K562 (cell line): Measurements from ENCODE around the gene TPGS2.

ENCODE experiments used
- CTCF ChIP-seq, 3 experiments: IDR thresholded peaks in 2 of 3; conservative IDR thresholded peaks in 1 of 3; 2 replicates each; pipeline ENCODE4 v1.5.1; 2011 to 2012; ENCODE audit warnings: low read length in 3 of 3, mild to moderate bottlenecking in 3 of 3, control low read depth in 2 of 3, improper control_type of control experiment in 1 of 3, inconsistent platforms in 1 of 3, low read depth in 1 of 3, mixed read lengths in 1 of 3, moderate library complexity in 1 of 3; ENCODE audit not compliant: insufficient read depth in 2 of 3
- GABPA ChIP-seq: fragments of 200-800 bp; sonication (Bioruptor generic); conservative IDR thresholded peaks from 2 replicates; pipeline ENCODE4 v1.6.1; 2016; ENCODE audit warnings: low read depth, missing genetic modification characterization, missing compliant biosample characterization
- NCOA1 ChIP-seq: fragments of 450-650 bp; IDR thresholded peaks from 2 replicates; pipeline ENCODE4 v1.6.1; 2016; ENCODE audit warnings: low read depth
- NR2C1 ChIP-seq, 2 experiments: fragments of 450-650 bp; IDR thresholded peaks; 2 replicates each; pipeline ENCODE4 v1.6.1; 2017; ENCODE audit warnings: mild to moderate bottlenecking in 2 of 2, antibody characterized with exemption in 1 of 2, inconsistent platforms in 1 of 2, missing compliant biosample characterization in 1 of 2, missing genetic modification characterization in 1 of 2
- RBFOX2 ChIP-seq: fragments of 200-400 bp; formaldehyde crosslinking; IDR thresholded peaks from 2 replicates; pipeline ENCODE4 v1.6.1; 2017; ENCODE audit warnings: low read depth, mild to moderate bottlenecking, low read length, moderate library complexity
- TAF15 ChIP-seq: fragments of 200-400 bp; formaldehyde crosslinking; IDR thresholded peaks from 2 replicates; pipeline ENCODE4 v1.6.1; 2017; ENCODE audit warnings: mild to moderate bottlenecking, low read depth, low read length, moderate library complexity
- TGIF2 ChIP-seq: sonication (generic); formaldehyde crosslinking; IDR thresholded peaks from 2 replicates; pipeline ENCODE4 v1.8.1; 2022; ENCODE audit warnings: mild to moderate bottlenecking, missing genetic modification reagents, moderate library complexity
- TF ChIP-seq, protein P1 (sequence below): sonication (generic); formaldehyde crosslinking; IDR thresholded peaks from 2 replicates; pipeline ENCODE4 v1.8.0; 2022; ENCODE audit warnings: mild to moderate bottlenecking, missing genetic modification reagents, borderline replicate concordance

DNA sequence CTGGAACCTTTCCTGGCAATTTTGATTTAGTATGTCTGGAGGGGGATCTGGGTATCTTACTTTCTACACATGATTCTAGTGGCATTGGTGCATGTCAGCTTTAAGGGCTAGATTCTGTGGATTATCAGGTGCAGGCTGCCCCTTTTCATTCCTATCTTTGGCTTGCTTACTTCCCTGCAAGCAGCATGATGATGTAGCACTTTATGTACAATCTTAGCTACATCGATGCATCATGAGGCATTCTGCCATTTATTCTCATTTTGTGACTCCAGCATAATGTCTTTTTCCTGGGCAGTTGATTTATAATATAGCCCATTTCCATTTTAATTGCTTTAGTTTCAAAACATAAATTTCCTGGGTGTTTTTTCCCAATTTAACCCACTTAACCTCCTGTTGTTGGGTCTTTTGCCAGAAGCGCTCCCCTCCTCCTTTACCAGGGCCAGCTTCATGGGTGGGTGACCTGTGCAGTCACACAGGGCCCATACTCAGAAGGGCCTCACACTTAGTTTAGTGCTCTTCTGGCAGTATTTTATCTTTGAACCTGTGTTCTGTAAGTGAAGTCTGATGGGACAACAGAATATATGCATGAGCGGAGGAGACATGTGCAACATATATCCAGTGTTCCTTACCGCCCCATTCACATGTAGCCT is 36.0 kb downstream of the TPGS2 start:
- TF ChIP-seq, protein P1, sequence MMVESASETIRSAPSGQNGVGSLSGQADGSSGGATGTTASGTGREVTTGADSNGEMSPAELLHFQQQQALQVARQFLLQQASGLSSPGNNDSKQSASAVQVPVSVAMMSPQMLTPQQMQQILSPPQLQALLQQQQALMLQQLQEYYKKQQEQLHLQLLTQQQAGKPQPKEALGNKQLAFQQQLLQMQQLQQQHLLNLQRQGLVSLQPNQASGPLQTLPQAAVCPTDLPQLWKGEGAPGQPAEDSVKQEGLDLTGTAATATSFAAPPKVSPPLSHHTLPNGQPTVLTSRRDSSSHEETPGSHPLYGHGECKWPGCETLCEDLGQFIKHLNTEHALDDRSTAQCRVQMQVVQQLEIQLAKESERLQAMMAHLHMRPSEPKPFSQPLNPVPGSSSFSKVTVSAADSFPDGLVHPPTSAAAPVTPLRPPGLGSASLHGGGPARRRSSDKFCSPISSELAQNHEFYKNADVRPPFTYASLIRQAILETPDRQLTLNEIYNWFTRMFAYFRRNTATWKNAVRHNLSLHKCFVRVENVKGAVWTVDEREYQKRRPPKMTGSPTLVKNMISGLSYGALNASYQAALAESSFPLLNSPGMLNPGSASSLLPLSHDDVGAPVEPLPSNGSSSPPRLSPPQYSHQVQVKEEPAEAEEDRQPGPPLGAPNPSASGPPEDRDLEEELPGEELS (CRISPR knock-in tag) = no peak
- TF ChIP-seq CTCF (IDR thresholded peaks at IDR 0.05 in 2 of 3, conservative IDR thresholded peaks at IDR 0.05 in 1 of 3; ENCODE audit: insufficient read depth in 2 of 3, low read depth in 1 of 3, low read length in 3 of 3) (no peak), TGIF2 (no peak), RBFOX2 (no peak), GABPA (tag) (no peak), NCOA1 (no peak), TAF15 (no peak), NR2C1 (IDR thresholded peaks at IDR 0.05) (no peak), NR2C1 (tag; IDR thresholded peaks at IDR 0.05) (no peak)
